ENCODE measurements around the gene CENPL.

CENPL gene, protein sequence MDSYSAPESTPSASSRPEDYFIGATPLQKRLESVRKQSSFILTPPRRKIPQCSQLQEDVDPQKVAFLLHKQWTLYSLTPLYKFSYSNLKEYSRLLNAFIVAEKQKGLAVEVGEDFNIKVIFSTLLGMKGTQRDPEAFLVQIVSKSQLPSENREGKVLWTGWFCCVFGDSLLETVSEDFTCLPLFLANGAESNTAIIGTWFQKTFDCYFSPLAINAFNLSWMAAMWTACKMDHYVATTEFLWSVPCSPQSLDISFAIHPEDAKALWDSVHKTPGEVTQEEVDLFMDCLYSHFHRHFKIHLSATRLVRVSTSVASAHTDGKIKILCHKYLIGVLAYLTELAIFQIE

DNA sequence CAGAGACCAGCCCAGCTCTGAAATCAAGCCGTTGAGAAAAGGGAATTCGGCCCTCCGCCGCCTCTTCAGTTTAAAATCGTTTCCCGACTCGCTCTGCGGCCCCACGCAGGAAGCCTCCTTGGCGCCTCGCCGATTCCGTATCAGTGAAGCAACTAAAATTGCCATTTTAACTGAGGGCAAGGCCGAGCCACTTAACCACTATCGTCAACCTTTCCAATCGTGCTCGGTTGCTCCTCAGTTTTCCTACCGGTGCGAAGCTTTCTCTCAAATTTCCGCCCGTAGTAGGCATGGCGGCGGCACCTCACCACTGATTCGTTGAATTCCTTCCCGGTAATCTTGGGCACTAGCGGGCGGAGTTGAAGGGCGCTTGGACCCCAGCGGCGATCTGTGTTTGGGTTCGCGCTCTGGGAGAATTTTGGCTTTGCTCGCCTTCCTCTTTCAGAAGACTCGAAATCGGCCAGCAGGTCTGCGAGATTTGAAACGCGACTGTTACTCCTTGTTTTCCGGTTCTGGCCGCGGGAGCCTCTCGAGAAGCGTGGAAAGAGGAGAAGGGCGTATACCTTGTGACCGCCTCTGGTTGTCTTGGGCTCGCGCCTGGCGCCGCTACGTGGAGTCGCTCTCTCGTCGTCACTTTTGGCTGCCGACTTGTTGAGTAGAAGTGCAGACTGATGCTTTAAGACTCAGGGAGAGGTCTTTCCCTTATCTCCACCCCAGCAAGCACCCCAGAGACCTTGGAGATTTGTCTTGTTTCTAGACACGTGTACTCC, at the start of gene CENPL, which contains the start of gene DARS2:
CENPL (minus strand) TSS at position 569 of the 767 bp plus-strand sequence. CDS start 13,584 bp downstream, outside the sequence.
DARS2 (plus strand) TSS at position 359 of the 767 bp plus-strand sequence. CDS start 557 bp downstream, outside the sequence.
- DNase-seq (ENCODE audit: low read depth in 2 of 3, low spot score in 1 of 3): peak; percentile 84 to 90 (median 89)

GRCh38 chr1:173871500-173871899, 46.8 kb upstream of the CENPL start:
- no peak for DNase-seq (ENCODE audit: low read depth in 2 of 3, low spot score in 1 of 3)

- no peak for DNase-seq (ENCODE audit: low read depth in 2 of 3, low spot score in 1 of 3)
Observed at GRCh38 chr1:173871091-173871490, 46.4 kb upstream of the CENPL start.

DNA sequence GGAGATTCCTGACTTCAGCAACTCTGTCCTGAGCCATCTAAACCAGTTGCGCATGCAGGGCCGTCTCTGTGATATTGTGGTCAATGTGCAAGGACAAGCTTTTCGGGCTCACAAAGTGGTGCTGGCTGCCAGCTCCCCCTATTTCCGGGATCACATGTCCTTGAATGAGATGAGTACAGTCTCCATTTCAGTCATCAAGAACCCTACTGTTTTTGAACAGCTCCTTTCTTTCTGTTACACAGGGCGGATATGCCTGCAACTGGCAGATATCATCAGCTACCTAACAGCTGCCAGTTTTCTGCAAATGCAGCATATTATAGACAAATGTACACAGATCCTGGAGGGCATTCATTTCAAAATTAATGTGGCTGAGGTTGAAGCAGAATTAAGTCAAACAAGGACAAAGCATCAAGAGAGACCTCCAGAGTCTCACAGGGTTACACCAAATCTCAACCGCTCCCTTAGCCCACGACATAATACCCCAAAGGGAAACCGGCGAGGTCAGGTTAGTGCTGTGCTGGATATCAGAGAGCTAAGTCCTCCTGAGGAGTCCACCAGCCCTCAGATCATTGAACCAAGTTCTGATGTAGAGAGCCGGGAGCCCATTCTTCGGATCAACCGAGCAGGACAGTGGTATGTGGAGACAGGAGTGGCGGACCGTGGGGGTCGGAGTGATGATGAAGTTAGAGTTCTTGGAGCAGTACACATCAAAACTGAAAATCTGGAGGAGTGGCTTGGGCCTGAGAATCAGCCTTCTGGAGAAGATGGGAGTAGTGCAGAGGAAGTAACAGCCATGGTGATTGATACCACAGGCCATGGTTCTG, 45.8 kb upstream of the CENPL start:
- peak in 1 of 3 donors; percentile 13 for DNase-seq (ENCODE audit: low read depth in 2 of 3, low spot score in 1 of 3)

- DNase-seq (ENCODE audit: low read depth in 2 of 3, low spot score in 1 of 3): no peak
Observed at GRCh38 chr1:173869021-173869359, 44.3 kb upstream of the CENPL start.

DNA sequence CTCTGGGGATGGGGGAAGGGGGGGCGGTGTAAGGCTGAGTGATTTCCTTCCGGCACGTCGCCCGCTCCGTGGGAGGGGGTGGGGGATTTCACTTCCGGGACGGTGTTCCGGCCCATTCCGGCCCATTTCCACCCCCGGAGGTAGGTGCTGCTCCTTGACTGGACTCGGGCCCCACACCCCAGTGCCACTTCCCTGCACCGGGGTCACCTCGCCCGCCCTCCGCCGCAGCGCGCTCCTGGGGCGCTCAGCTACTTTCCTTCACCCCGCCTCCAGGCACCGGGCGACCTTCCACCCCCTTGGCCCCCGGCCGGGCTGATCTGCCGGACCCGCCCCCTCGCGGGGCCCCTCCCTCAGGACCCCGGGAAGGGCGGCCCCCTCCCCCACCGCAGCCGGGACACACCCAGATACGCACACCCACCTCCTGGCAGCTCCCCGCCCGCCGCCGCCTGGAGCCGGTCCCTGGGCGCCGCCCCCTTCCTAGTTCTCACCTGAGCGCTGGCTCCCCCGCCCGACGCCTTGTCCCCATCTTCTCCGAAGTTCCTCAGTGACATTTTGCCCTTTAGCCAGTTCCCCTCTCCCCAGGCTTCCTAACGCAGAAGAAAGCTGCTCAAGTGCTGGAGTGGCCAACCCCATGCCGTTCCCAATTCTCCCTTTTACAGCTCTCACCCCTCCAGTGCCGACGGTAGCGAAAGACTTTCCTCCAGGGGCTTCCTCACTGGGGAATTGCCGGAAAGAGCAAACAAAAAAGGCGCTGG, 43.8 kb upstream of the CENPL start, which contains the start of gene ZBTB37:
ZBTB37 (plus strand) TSS at position 115 of the 755 bp plus-strand sequence. CDS start 1,846 bp downstream, outside the sequence.
- DNase-seq (ENCODE audit: low read depth in 2 of 3, low spot score in 1 of 3): peak; percentile 91 to 93 (median 92)

GRCh38 chr1:173867753-173868265, 43.1 kb upstream of the CENPL start, which contains the start of gene GAS5:
Gene GAS5 (minus strand): TSS chr1:173867989.
- peak; percentile 99 to 100 (median 100) for DNase-seq (ENCODE audit: low read depth in 2 of 3, low spot score in 1 of 3)

- peak in 1 of 3 donors; percentile 37 for DNase-seq (ENCODE audit: low read depth in 2 of 3, low spot score in 1 of 3)
Observed at GRCh38 chr1:173867141-173867752, 42.6 kb upstream of the CENPL start.

- DNase-seq (ENCODE audit: low read depth in 2 of 3, low spot score in 1 of 3): no peak
Observed at GRCh38 chr1:173866413-173867115, 41.9 kb upstream of the CENPL start.

DNA sequence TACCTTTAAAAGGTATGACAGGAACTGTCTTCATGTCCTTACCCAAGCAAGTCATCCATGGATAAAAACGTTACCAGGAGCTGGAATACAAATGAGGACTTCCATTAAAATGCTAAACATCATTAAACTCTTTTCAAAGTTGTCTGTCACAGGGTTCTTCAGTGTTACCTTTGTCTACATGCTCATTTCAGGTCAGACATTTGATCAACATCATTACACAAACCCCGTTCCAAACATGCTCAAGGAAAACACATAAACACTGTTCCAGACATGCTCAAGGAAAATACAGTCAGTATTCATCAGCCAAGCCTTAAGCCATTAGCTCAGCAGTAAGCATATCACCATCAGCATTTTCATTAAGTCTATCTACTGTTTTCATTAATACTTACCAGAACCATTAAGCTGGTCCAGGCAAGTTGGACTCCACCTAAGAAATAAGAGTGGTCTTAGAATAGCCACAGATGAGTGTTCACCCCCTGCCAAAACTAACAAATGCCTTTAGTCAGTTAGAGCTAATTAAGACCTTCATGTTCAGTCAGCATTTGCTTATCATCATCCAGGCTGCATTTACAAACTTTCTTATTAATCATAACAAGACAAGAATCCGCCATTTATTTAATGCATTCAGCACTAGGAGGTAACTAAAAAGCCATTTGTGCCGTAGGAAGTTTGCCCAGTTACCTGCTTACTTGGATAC, 40.9 kb upstream of the CENPL start:
- no peak for DNase-seq (ENCODE audit: low read depth in 2 of 3, low spot score in 1 of 3)

GRCh38 chr1:173864179-173864867, 39.6 kb upstream of the CENPL start:
- no peak for DNase-seq (ENCODE audit: low read depth in 2 of 3, low spot score in 1 of 3)

DNA sequence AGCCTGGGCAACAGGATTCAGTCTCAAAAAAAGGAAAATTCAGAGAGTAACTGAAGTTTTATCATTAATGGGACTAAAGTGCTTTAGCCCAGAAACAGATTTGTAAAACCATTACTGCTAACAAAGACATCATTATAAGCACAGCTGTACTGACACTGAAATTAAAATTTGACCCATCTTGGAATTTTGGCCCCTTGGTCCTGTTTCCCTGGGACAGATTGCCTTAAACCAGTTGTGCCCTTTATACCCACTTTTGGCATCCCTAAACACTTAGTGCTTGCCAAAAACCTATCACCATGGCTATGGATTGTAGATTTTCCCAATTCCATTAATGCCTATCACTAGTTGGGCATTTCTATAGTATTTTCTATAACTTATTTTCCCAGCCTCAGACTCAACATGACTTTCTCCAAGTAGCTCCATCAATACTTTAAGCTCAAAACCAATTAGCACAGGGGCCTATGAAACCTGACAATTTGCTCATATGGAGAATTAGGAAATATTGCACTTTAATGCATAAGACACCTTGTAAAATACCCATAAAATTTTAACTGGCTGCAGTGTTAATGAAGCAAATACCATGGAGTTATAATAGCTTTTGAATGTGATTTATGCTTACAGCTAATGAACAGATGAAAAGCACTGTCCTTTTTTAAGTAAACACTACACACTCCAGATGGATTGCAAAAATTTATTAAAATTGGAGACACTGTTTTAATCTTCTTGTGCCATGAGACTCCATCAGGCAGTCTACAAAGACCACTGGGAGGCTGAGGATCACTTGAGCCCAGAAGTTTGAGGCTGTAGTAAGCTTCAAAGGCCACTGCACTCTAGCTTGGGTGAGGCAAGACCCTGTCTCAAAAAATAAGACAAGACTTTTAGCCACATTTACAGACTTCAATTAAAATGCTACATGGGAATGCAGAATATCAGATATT, 38.8 kb upstream of the CENPL start:
- no peak for DNase-seq (ENCODE audit: low read depth in 2 of 3, low spot score in 1 of 3)

DNA sequence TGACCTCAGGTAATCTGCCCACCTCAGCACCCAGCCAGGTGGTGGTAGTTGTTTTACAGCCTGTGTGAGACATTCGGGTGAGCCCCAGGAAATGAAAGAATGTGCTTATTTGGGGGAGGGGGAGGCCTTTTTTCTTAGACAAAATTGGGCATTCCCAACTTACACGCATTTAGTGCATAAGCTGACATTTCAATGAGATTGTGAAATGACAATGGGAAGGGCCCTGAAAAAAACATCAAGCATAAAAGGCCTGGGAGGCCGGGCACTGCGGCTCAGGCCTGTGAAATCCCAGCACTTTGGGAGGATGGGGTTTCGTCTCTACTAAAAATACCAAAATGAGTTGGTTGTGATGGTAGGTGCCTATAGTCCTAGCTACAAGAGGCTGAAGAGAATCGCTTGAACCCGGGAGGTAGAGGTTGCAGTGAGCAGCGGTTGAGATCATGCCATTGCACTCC, 38.1 kb upstream of the CENPL start:
- no peak for DNase-seq (ENCODE audit: low read depth in 2 of 3, low spot score in 1 of 3)

DNA sequence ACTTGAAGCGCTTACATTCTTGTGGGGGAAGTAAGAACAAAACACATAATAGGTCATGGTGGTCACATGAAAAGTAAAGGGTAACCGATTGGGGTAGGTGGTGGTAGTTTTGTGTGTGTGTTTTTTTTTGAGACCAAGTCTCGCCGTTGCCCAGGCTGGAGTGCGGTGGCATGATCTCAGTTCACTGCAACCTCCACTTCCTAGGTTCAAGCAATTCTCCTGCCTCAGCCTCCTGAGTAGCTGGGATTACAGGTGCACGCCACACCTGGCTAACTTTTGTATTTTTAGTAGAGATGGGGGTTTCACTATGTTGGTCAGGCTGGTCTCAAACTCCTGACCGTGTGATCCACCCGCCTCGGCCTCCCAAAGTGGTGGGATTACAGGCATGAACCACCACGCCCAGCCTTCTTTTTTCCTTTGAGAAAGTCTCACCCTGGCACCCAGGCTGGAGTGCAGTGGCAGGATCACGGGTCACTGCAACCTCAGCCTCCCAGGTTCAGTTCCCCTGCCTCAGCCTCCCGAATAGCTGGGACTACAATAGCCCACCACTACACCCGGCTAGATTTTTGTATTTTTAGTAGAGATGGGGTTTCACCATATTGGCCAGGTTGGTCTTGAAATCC, 37.6 kb upstream of the CENPL start:
- peak in 1 of 3 donors; percentile 27 for DNase-seq (ENCODE audit: low read depth in 2 of 3, low spot score in 1 of 3)

DNA sequence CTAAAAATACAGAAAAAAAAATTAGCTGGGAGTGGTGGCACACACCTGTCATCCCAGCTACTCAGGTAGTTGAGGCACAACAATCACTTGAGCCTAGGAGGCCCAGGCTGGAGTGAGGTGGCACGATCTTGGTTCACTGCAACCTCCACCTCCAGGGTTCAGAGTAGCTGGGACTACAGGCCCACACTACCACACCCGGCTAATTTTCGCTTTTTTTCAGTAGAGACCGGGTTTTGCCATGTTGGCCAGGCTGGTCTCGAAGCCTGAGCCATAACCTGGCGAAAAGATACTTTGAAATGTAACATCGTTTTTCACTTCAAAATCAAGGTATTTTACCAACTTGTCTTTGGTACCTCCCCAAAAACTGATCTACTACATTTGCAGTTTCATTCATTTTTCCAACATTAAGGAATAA, 37.1 kb upstream of the CENPL start:
- peak in 1 of 3 donors; percentile 39 for DNase-seq (ENCODE audit: low read depth in 2 of 3, low spot score in 1 of 3)

GRCh38 chr1:173860065-173860464, 35.4 kb upstream of the CENPL start:
- DNase-seq (ENCODE audit: low read depth in 2 of 3, low spot score in 1 of 3): no peak

Measured in stimulated activated CD4-positive, alpha-beta T cell treated with anti-CD3 and anti-CD28 coated beads, Interleukin-12 subunit alpha, Interleukin-12 subunit beta, amount 100 ng/mL, for 48 hours (primary cell).